Activated naive CD8-positive, alpha-beta T cell treated with anti-CD3 and anti-CD28 coated beads, Interleukin-2, amount 50 U/mL, for 24 hours (primary cell): ENCODE measurements around the gene MTR.

Source experiments
- ATAC-seq: fragments of 150-1000 bp; cut with Tn5 transposase; one replicate; pipeline ENCODE4 v1.10.0; 2021
- DNase-seq: peaks from one replicate; pipeline ENCODE4 v3.0.0; 2021
- H3K27ac Mint-ChIP-seq: one replicate; pipeline ENCODE4 v1.8.0; 2021; ENCODE audit warnings: mild to moderate bottlenecking, mixed read lengths
- H3K27me3 Mint-ChIP-seq: one replicate; pipeline ENCODE4 v1.8.0; 2021; ENCODE audit warnings: mixed read lengths
- H3K36me3 Mint-ChIP-seq: one replicate; pipeline ENCODE4 v1.8.0; 2021; ENCODE audit warnings: low read depth, mixed read lengths
- H3K4me1 Mint-ChIP-seq: one replicate; pipeline ENCODE4 v1.8.0; 2021; ENCODE audit warnings: mixed read lengths
- H3K4me3 Mint-ChIP-seq: one replicate; pipeline ENCODE4 v1.8.0; 2021; ENCODE audit warnings: mild to moderate bottlenecking, moderate library complexity, mixed read lengths
- H3K9me3 Mint-ChIP-seq: one replicate; pipeline ENCODE4 v1.8.0; 2021; ENCODE audit warnings: mixed read lengths

Gene MTR

GRCh38 chr1:236872075-236872666 lies 77.1 kb downstream of the MTR start:
- Mint-ChIP-seq H3K27me3 (no peaks in the 10 kb centered on the region), H3K4me3 (no peak overlapping the region)

GRCh38 chr1:236875975-236876374 lies 80.9 kb downstream of the MTR start:
- H3K36me3 Mint-ChIP-seq, result peaks cover 35% of the 10 kb centered on the region
- no peaks in the 10 kb centered on the region for H3K9me3 Mint-ChIP-seq
- ATAC-seq, result peak; percentile 61
- DNase-seq, result no peak
- no peak overlapping the region for H3K4me3 Mint-ChIP-seq
- peaks cover 13% of the 10 kb centered on the region for H3K4me1 Mint-ChIP-seq
- no peaks in the 10 kb centered on the region for H3K27me3 Mint-ChIP-seq
- H3K27ac Mint-ChIP-seq, result no peak overlapping the region

More at GRCh38 chr1:236872075-236872666, 77.1 kb downstream of the MTR start:
- Mint-ChIP-seq H3K27ac (no peak overlapping the region), H3K4me1 (peaks cover 12% of the 10 kb centered on the region), H3K36me3 (peaks cover 51% of the 10 kb centered on the region), H3K9me3 (no peaks in the 10 kb centered on the region)
- ATAC-seq, result no peak
- DNase-seq, result no peak

GRCh38 chr1:236877661-236878060 lies 82.6 kb downstream of the MTR start:
- ATAC-seq, result no peak
- H3K4me3 Mint-ChIP-seq, result no peak overlapping the region
- peaks cover 33% of the 10 kb centered on the region for H3K36me3 Mint-ChIP-seq
- peaks cover 12% of the 10 kb centered on the region for H3K4me1 Mint-ChIP-seq
- no peaks in the 10 kb centered on the region for H3K27me3 Mint-ChIP-seq
- no peak for DNase-seq
- H3K27ac Mint-ChIP-seq, result no peak overlapping the region
- no peaks in the 10 kb centered on the region for H3K9me3 Mint-ChIP-seq

- no peaks in the 10 kb centered on the region for H3K9me3 Mint-ChIP-seq
- ATAC-seq (no peak), DNase-seq (no peak)
- H3K4me1 Mint-ChIP-seq, result peaks cover 12% of the 10 kb centered on the region
- no peak overlapping the region for H3K27ac Mint-ChIP-seq
- H3K36me3 Mint-ChIP-seq, result peaks cover 26% of the 10 kb centered on the region
- H3K27me3 Mint-ChIP-seq, result no peaks in the 10 kb centered on the region
- H3K4me3 Mint-ChIP-seq, result no peak overlapping the region
These were observed 85.1 kb downstream of the MTR start for GRCh38 chr1:236880209-236880608.

GRCh38 chr1:236882678-236883077 lies 87.6 kb downstream of the MTR start:
- Mint-ChIP-seq H3K27ac (no peak overlapping the region), H3K9me3 (no peaks in the 10 kb centered on the region), H3K36me3 (peaks cover 34% of the 10 kb centered on the region), H3K4me3 (no peak overlapping the region), H3K4me1 (no peaks in the 10 kb centered on the region), H3K27me3 (no peaks in the 10 kb centered on the region)
- ATAC-seq (no peak), DNase-seq (no peak)

GRCh38 chr1:236886199-236886598 lies 91.1 kb downstream of the MTR start:
- ATAC-seq (no peak), DNase-seq (no peak)
- H3K4me3 Mint-ChIP-seq, result no peak overlapping the region
- peaks cover 48% of the 10 kb centered on the region for H3K36me3 Mint-ChIP-seq
- H3K4me1 Mint-ChIP-seq, result no peaks in the 10 kb centered on the region
- no peak overlapping the region for H3K27ac Mint-ChIP-seq
- H3K9me3 Mint-ChIP-seq, result no peaks in the 10 kb centered on the region
- H3K27me3 Mint-ChIP-seq, result no peaks in the 10 kb centered on the region

GRCh38 chr1:236887081-236887480 lies 92.0 kb downstream of the MTR start:
- Mint-ChIP-seq H3K27me3 (no peaks in the 10 kb centered on the region), H3K4me3 (no peak overlapping the region), H3K9me3 (no peaks in the 10 kb centered on the region), H3K36me3 (peaks cover 48% of the 10 kb centered on the region), H3K4me1 (no peaks in the 10 kb centered on the region), H3K27ac (no peak overlapping the region)
- DNase-seq (no peak), ATAC-seq (no peak)

- DNase-seq (no peak), ATAC-seq (no peak)
- Mint-ChIP-seq H3K4me1 (no peaks in the 10 kb centered on the region), H3K4me3 (no peak overlapping the region), H3K9me3 (no peaks in the 10 kb centered on the region), H3K27me3 (no peaks in the 10 kb centered on the region), H3K36me3 (peaks cover 52% of the 10 kb centered on the region), H3K27ac (no peak overlapping the region)
These were observed 93.0 kb downstream of the MTR start for GRCh38 chr1:236888126-236888525.

GRCh38 chr1:236888903-236889302 lies 93.8 kb downstream of the MTR start:
- no peaks in the 10 kb centered on the region for H3K9me3 Mint-ChIP-seq
- H3K4me3 Mint-ChIP-seq, result no peak overlapping the region
- H3K36me3 Mint-ChIP-seq, result peaks cover 56% of the 10 kb centered on the region
- no peak overlapping the region for H3K27ac Mint-ChIP-seq
- no peaks in the 10 kb centered on the region for H3K4me1 Mint-ChIP-seq
- no peaks in the 10 kb centered on the region for H3K27me3 Mint-ChIP-seq
- ATAC-seq, result peak; percentile 16
- DNase-seq, result no peak

GRCh38 chr1:236890152-236891056 lies 95.3 kb downstream of the MTR start:
- Mint-ChIP-seq H3K27ac (no peak overlapping the region), H3K4me3 (no peak overlapping the region), H3K4me1 (no peaks in the 10 kb centered on the region), H3K27me3 (no peaks in the 10 kb centered on the region), H3K9me3 (no peaks in the 10 kb centered on the region), H3K36me3 (peaks cover 54% of the 10 kb centered on the region)
- no peak for DNase-seq
- no peak for ATAC-seq

- DNase-seq (no peak), ATAC-seq (no peak)
- no peaks in the 10 kb centered on the region for H3K9me3 Mint-ChIP-seq
- no peaks in the 10 kb centered on the region for H3K27me3 Mint-ChIP-seq
- peaks cover 60% of the 10 kb centered on the region for H3K36me3 Mint-ChIP-seq
- no peaks in the 10 kb centered on the region for H3K4me1 Mint-ChIP-seq
- H3K4me3 Mint-ChIP-seq, result no peak overlapping the region
- H3K27ac Mint-ChIP-seq, result no peak overlapping the region
These were observed 98.8 kb downstream of the MTR start for GRCh38 chr1:236893626-236894545.

- no peak for DNase-seq
- Mint-ChIP-seq H3K27me3 (no peaks in the 10 kb centered on the region), H3K27ac (no peak overlapping the region), H3K36me3 (peaks cover 66% of the 10 kb centered on the region), H3K4me1 (no peaks in the 10 kb centered on the region), H3K9me3 (peaks cover 3% of the 10 kb centered on the region), H3K4me3 (no peak overlapping the region)
- no peak for ATAC-seq
These were observed 100.7 kb downstream of the MTR start for GRCh38 chr1:236895665-236896387.

- Mint-ChIP-seq H3K4me3 (no peak overlapping the region), H3K9me3 (peaks cover 8% of the 10 kb centered on the region), H3K4me1 (no peaks in the 10 kb centered on the region), H3K27me3 (no peaks in the 10 kb centered on the region), H3K36me3 (peaks cover 71% of the 10 kb centered on the region), H3K27ac (peak overlapping the region; percentile 31)
- DNase-seq (no peak), ATAC-seq (no peak)
These were observed 101.6 kb downstream of the MTR start for GRCh38 chr1:236896716-236897115.
